ENCODE measurements around the gene GABRR1. TPM values are rescaled to one million over a fixed set of nuclear protein-coding genes. Genes with fewer than 3 reads are reported as not detected.
"Not testable (repeated sequence)": the region's sequence is repeated elsewhere in the genome, so short reads cannot be mapped to it uniquely, and the experiment has no call there.

GABRR1 gene
- total RNA-seq, 2 donors from 2014 or later = not detected

- DNase-seq (no peak), ATAC-seq (no peak)
- H3K36me3 Mint-ChIP-seq (ENCODE audit: low read depth) = peaks cover 5% of the 10 kb centered on the region
- H3K4me1 Mint-ChIP-seq = peaks cover 4% of the 10 kb centered on the region
- no peaks in the 10 kb centered on the region for H3K9me3 ChIP-seq (ENCODE audit: control insufficient read depth, low read length, poor library complexity, severe bottlenecking)
- H3K27ac Mint-ChIP-seq = no peak overlapping the region
- H3K27me3 Mint-ChIP-seq = no peaks in the 10 kb centered on the region
- no peak overlapping the region for H3K4me3 Mint-ChIP-seq
These were observed 76.6 kb downstream of the GABRR1 start for GRCh38 chr6:89140347-89141156.

GRCh38 chr6:89139509-89140346 is 77.4 kb downstream of the GABRR1 start:
- no peak for ATAC-seq

GRCh38 chr6:89138173-89138572 is 79.0 kb downstream of the GABRR1 start:
- Mint-ChIP-seq H3K27me3 (no peaks in the 10 kb centered on the region), H3K36me3 (ENCODE audit: low read depth) (peaks cover 5% of the 10 kb centered on the region), H3K4me1 (peaks cover 3% of the 10 kb centered on the region), H3K4me3 (no peak overlapping the region), H3K27ac (no peak overlapping the region)
- H3K9me3 ChIP-seq (ENCODE audit: control insufficient read depth, low read length, poor library complexity, severe bottlenecking) = no peaks in the 10 kb centered on the region
- DNase-seq = no peak
- no peak for ATAC-seq

More at GRCh38 chr6:89139509-89140346, 77.4 kb downstream of the GABRR1 start:
- H3K9me3 ChIP-seq (ENCODE audit: control insufficient read depth, low read length, poor library complexity, severe bottlenecking) = no peaks in the 10 kb centered on the region
- H3K27ac Mint-ChIP-seq = peak overlapping the region; percentile 29
- no peak overlapping the region for H3K4me3 Mint-ChIP-seq
- H3K4me1 Mint-ChIP-seq = peaks cover 3% of the 10 kb centered on the region
- H3K36me3 Mint-ChIP-seq (ENCODE audit: low read depth) = peaks cover 5% of the 10 kb centered on the region
- no peak for DNase-seq
- H3K27me3 Mint-ChIP-seq = no peaks in the 10 kb centered on the region

- H3K9me3 ChIP-seq (ENCODE audit: control insufficient read depth, low read length, poor library complexity, severe bottlenecking) = no peaks in the 10 kb centered on the region
- Mint-ChIP-seq H3K36me3 (ENCODE audit: low read depth) (no peaks in the 10 kb centered on the region), H3K4me3 (no peak overlapping the region), H3K4me1 (peaks cover 3% of the 10 kb centered on the region), H3K27me3 (no peaks in the 10 kb centered on the region), H3K27ac (peak overlapping the region; percentile 47)
- no peak for ATAC-seq
- DNase-seq = no peak
These were observed 82.4 kb downstream of the GABRR1 start for GRCh38 chr6:89134723-89135122.

- Mint-ChIP-seq H3K36me3 (ENCODE audit: low read depth) (no peaks in the 10 kb centered on the region), H3K4me1 (no peaks in the 10 kb centered on the region), H3K27me3 (no peaks in the 10 kb centered on the region), H3K4me3 (no peak overlapping the region), H3K27ac (no peak overlapping the region)
- H3K9me3 ChIP-seq (ENCODE audit: control insufficient read depth, low read length, poor library complexity, severe bottlenecking) = no peaks in the 10 kb centered on the region
- ATAC-seq (no peak), DNase-seq (no peak)
These were observed 83.2 kb downstream of the GABRR1 start for GRCh38 chr6:89133981-89134380.

- no peak for ATAC-seq
- DNase-seq = no peak
- Mint-ChIP-seq H3K27me3 (no peaks in the 10 kb centered on the region), H3K36me3 (ENCODE audit: low read depth) (no peaks in the 10 kb centered on the region), H3K4me1 (no peaks in the 10 kb centered on the region), H3K4me3 (no peak overlapping the region), H3K27ac (no peak overlapping the region)
- H3K9me3 ChIP-seq (ENCODE audit: control insufficient read depth, low read length, poor library complexity, severe bottlenecking) = no peaks in the 10 kb centered on the region
These were observed 85.1 kb downstream of the GABRR1 start for GRCh38 chr6:89132057-89132456.

- H3K9me3 ChIP-seq (ENCODE audit: control insufficient read depth, low read length, poor library complexity, severe bottlenecking) = no peaks in the 10 kb centered on the region
- no peak overlapping the region for H3K4me3 Mint-ChIP-seq
These were observed 85.6 kb downstream of the GABRR1 start for GRCh38 chr6:89131599-89131998.

GRCh38 chr6:89128256-89128671 is 88.9 kb downstream of the GABRR1 start:
- not testable (repeated sequence) for H3K27me3 Mint-ChIP-seq; H3K36me3 Mint-ChIP-seq (ENCODE audit: low read depth); ATAC-seq; H3K9me3 ChIP-seq (ENCODE audit: control insufficient read depth, low read length, poor library complexity, severe bottlenecking); H3K27ac Mint-ChIP-seq; H3K4me1 Mint-ChIP-seq; H3K4me3 Mint-ChIP-seq; DNase-seq

More at GRCh38 chr6:89131599-89131998, 85.6 kb downstream of the GABRR1 start:
- Mint-ChIP-seq H3K36me3 (ENCODE audit: low read depth) (no peaks in the 10 kb centered on the region), H3K27ac (no peak overlapping the region), H3K4me1 (no peaks in the 10 kb centered on the region), H3K27me3 (no peaks in the 10 kb centered on the region)
- DNase-seq = no peak
- no peak for ATAC-seq

Other genes starting within 250 kb of the GABRR1 start
- gene PNRC1, start 136.6 kb downstream of the GABRR1 start, total RNA-seq = 100 to 1,000 TPM; 671 to 837 TPM
- gene SRSF12, start 99.3 kb downstream of the GABRR1 start, total RNA-seq = not detected
- 1 to 10 TPM; 4.2 to 5.5 TPM for gene PM20D2, start 71.3 kb downstream of the GABRR1 start, total RNA-seq
- 1 to 10 TPM in 1 of 2 donors, under 1 TPM in 1; 0.65 to 1.4 TPM for gene GABRR2, start 97.9 kb upstream of the GABRR1 start, total RNA-seq
- 10 to 100 TPM; 32.1 to 35.2 TPM for gene UBE2J1, start 135.4 kb upstream of the GABRR1 start, total RNA-seq
- 1 to 10 TPM; 7.8 to 8.9 TPM for gene RRAGD, start 194.9 kb upstream of the GABRR1 start, total RNA-seq
- 1 to 10 TPM; 3.8 to 7.9 TPM for gene ANKRD6, start 215.8 kb upstream of the GABRR1 start, total RNA-seq